ENCODE results near the gene KIAA1217. TPM values are rescaled to one million over a fixed set of nuclear protein-coding genes. Genes with fewer than 3 reads are reported as not detected.
"Not testable (repeated sequence)": the region's sequence is repeated elsewhere in the genome, so short reads cannot be mapped to it uniquely, and the experiment has no call there.

KIAA1217 gene
- total RNA-seq, 1 donor from 2014 or later = 16.2 TPM

GRCh38 chr10:24437302-24437701, 228.4 kb downstream of the KIAA1217 start:
- Histone ChIP-seq H3K36me3 (ENCODE audit: control insufficient read depth in 3 of 3, insufficient read depth in 3 of 3, low read length in 3 of 3) (peaks cover 3 to 27% (median 14%) of the 10 kb centered on the region in 3 donors), H3K4me3 (ENCODE audit: low read length in 3 of 3) (no peak overlapping the region), H3K27ac (ENCODE audit: low read depth, low read length) (no peak overlapping the region), H3K9ac (ENCODE audit: low read depth in 1 of 3, low read length in 3 of 3) (no peak overlapping the region), H3K9me3 (ENCODE audit: control insufficient read depth in 3 of 3, low read length in 3 of 3) (no peaks in the 10 kb centered on the region), H3K4me1 (ENCODE audit: control insufficient read depth in 3 of 3, insufficient read depth in 3 of 3, low read length in 3 of 3) (peaks cover 0 to 9% (median 6%) of the 10 kb centered on the region in 3 donors), H3K27me3 (ENCODE audit: control insufficient read depth in 3 of 3, insufficient read depth in 3 of 3, low read length in 3 of 3) (no peaks in the 10 kb centered on the region)

DNA sequence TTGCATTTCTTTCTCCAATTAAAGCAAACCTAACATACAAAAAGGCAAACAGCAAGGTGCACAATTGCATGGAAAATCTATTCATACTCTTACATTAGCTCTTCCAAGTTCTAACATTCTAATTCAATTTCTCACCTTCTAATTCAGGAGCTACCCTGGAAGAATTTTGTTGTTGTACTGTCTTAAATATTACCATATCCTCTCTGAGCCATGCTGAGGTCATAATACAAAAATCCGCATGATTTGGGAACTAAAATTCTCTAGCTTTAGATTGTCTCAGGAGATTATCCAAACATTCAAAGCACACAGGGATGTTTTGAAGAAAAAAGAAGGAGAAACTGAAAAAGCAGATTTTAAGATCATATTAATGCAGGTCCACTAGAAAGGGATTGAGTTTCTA, 229.9 kb downstream of the KIAA1217 start:
- Histone ChIP-seq H3K27ac (ENCODE audit: low read depth, low read length) (no peak overlapping the region), H3K9ac (ENCODE audit: low read depth in 1 of 3, low read length in 3 of 3) (no peak overlapping the region), H3K4me3 (ENCODE audit: low read length in 3 of 3) (no peak overlapping the region), H3K9me3 (ENCODE audit: control insufficient read depth in 3 of 3, low read length in 3 of 3) (no peaks in the 10 kb centered on the region), H3K4me1 (ENCODE audit: control insufficient read depth in 3 of 3, insufficient read depth in 3 of 3, low read length in 3 of 3) (peaks cover 0 to 9% (median 6%) of the 10 kb centered on the region in 3 donors), H3K27me3 (ENCODE audit: control insufficient read depth in 3 of 3, insufficient read depth in 3 of 3, low read length in 3 of 3) (no peaks in the 10 kb centered on the region), H3K36me3 (ENCODE audit: control insufficient read depth in 3 of 3, insufficient read depth in 3 of 3, low read length in 3 of 3) (peaks cover 3 to 20% (median 14%) of the 10 kb centered on the region in 3 donors)

- Histone ChIP-seq H3K9me3 (ENCODE audit: control insufficient read depth in 3 of 3, low read length in 3 of 3) (no peaks in the 10 kb centered on the region), H3K9ac (ENCODE audit: low read depth in 1 of 3, low read length in 3 of 3) (no peak overlapping the region), H3K36me3 (ENCODE audit: control insufficient read depth in 3 of 3, insufficient read depth in 3 of 3, low read length in 3 of 3) (peaks cover 0 to 18% (median 10%) of the 10 kb centered on the region in 3 donors), H3K4me3 (ENCODE audit: low read length in 3 of 3) (no peak overlapping the region), H3K27me3 (ENCODE audit: control insufficient read depth in 3 of 3, insufficient read depth in 3 of 3, low read length in 3 of 3) (no peaks in the 10 kb centered on the region), H3K4me1 (ENCODE audit: control insufficient read depth in 3 of 3, insufficient read depth in 3 of 3, low read length in 3 of 3) (peaks cover 7 to 13% (median 12%) of the 10 kb centered on the region in 3 donors), H3K27ac (ENCODE audit: low read depth, low read length) (peak overlapping the region; percentile 0)
These were observed 231.0 kb downstream of the KIAA1217 start for GRCh38 chr10:24439935-24440334.

DNA sequence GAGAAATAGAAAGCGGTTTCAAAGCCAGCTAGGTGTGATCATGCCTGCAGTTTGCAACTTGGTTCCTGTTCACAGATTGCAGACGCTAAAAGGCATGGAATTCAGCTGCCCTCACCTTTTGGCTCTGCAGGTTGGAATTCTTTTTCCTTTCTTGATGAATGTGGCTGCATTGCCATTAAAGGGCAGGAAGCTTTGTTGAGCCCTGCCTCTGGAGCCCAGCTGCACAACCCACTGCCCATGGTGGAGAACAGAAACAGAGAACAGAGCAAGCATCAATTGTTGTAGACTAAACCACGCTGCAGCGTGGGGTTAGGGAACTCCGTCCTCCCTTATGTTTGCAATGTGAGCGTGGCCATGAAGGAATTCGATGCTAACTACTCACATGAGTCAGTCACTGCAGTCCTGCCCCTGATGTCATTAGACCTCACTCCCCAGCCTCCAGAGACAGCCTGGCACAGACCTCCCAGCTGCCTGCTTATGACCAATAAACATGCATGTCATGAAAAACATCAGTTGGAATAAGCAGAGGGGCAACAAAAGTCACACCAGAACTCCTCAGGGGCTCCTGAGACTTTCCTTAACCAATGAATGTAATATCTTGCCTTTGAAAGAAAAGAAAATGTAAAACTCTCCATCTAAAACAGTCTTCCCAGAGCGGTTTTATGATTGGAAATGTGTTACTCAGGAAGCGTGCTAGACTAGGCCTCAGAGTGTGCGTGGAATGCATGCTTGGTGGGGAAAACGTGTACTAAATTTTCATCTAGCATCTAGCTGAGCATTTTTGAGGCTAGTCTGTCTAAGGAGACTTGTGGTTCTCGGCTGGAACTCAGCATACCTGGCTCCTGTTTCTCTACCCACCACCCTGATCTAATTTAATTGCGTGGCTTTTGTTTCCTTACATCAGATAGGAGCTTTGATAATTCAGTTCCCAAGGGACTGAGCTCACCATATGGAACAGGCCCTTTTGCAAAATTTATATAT, 232.2 kb downstream of the KIAA1217 start:
- H3K9me3 ChIP-seq (ENCODE audit: control insufficient read depth in 3 of 3, low read length in 3 of 3) = no peaks in the 10 kb centered on the region
- H3K9ac ChIP-seq (ENCODE audit: low read depth in 1 of 3, low read length in 3 of 3) = no peak overlapping the region
- no peak overlapping the region for H3K4me3 ChIP-seq (ENCODE audit: low read length in 3 of 3)
- peaks cover 0 to 19% (median 8%) of the 10 kb centered on the region in 3 donors for H3K36me3 ChIP-seq (ENCODE audit: control insufficient read depth in 3 of 3, insufficient read depth in 3 of 3, low read length in 3 of 3)
- no peak overlapping the region for H3K27ac ChIP-seq (ENCODE audit: low read depth, low read length)
- H3K27me3 ChIP-seq (ENCODE audit: control insufficient read depth in 3 of 3, insufficient read depth in 3 of 3, low read length in 3 of 3) = no peaks in the 10 kb centered on the region
- H3K4me1 ChIP-seq (ENCODE audit: control insufficient read depth in 3 of 3, insufficient read depth in 3 of 3, low read length in 3 of 3) = peaks cover 7 to 13% (median 12%) of the 10 kb centered on the region in 3 donors

GRCh38 chr10:24442234-24442633, 233.3 kb downstream of the KIAA1217 start:
- peaks cover 0 to 19% (median 6%) of the 10 kb centered on the region in 3 donors for H3K36me3 ChIP-seq (ENCODE audit: control insufficient read depth in 3 of 3, insufficient read depth in 3 of 3, low read length in 3 of 3)
- no peak overlapping the region for H3K4me3 ChIP-seq (ENCODE audit: low read length in 3 of 3)
- H3K9ac ChIP-seq (ENCODE audit: low read depth in 1 of 3, low read length in 3 of 3) = no peak overlapping the region
- H3K27me3 ChIP-seq (ENCODE audit: control insufficient read depth in 3 of 3, insufficient read depth in 3 of 3, low read length in 3 of 3) = no peaks in the 10 kb centered on the region
- H3K27ac ChIP-seq (ENCODE audit: low read depth, low read length) = no peak overlapping the region
- H3K9me3 ChIP-seq (ENCODE audit: control insufficient read depth in 3 of 3, low read length in 3 of 3) = no peaks in the 10 kb centered on the region
- H3K4me1 ChIP-seq (ENCODE audit: control insufficient read depth in 3 of 3, insufficient read depth in 3 of 3, low read length in 3 of 3) = peaks cover 10 to 18% (median 16%) of the 10 kb centered on the region in 3 donors

- not testable (repeated sequence) for H3K9me3 ChIP-seq (ENCODE audit: control insufficient read depth in 3 of 3, low read length in 3 of 3); H3K4me3 ChIP-seq (ENCODE audit: low read length in 3 of 3); H3K27ac ChIP-seq (ENCODE audit: low read depth, low read length); H3K27me3 ChIP-seq (ENCODE audit: control insufficient read depth in 3 of 3, insufficient read depth in 3 of 3, low read length in 3 of 3); H3K9ac ChIP-seq (ENCODE audit: low read depth in 1 of 3, low read length in 3 of 3)
- H3K4me1 ChIP-seq (ENCODE audit: control insufficient read depth in 3 of 3, insufficient read depth in 3 of 3, low read length in 3 of 3) = peaks cover 10 to 18% (median 15%) of the 10 kb centered on the region in 3 donors
- H3K36me3 ChIP-seq (ENCODE audit: control insufficient read depth in 3 of 3, insufficient read depth in 3 of 3, low read length in 3 of 3) = peaks cover 0 to 19% (median 4%) of the 10 kb centered on the region in 3 donors
These were observed 233.8 kb downstream of the KIAA1217 start for GRCh38 chr10:24442641-24443174.

- Histone ChIP-seq H3K27me3 (ENCODE audit: control insufficient read depth in 3 of 3, insufficient read depth in 3 of 3, low read length in 3 of 3) (no peaks in the 10 kb centered on the region), H3K27ac (ENCODE audit: low read depth, low read length) (no peak overlapping the region), H3K9ac (ENCODE audit: low read depth in 1 of 3, low read length in 3 of 3) (no peak overlapping the region), H3K36me3 (ENCODE audit: control insufficient read depth in 3 of 3, insufficient read depth in 3 of 3, low read length in 3 of 3) (peaks cover 0 to 16% (median 4%) of the 10 kb centered on the region in 3 donors), H3K4me3 (ENCODE audit: low read length in 3 of 3) (no peak overlapping the region), H3K4me1 (ENCODE audit: control insufficient read depth in 3 of 3, insufficient read depth in 3 of 3, low read length in 3 of 3) (peaks cover 19 to 27% (median 23%) of the 10 kb centered on the region in 3 donors), H3K9me3 (ENCODE audit: control insufficient read depth in 3 of 3, low read length in 3 of 3) (no peaks in the 10 kb centered on the region)
These were observed 235.4 kb downstream of the KIAA1217 start for GRCh38 chr10:24444337-24444736.

GRCh38 chr10:24445958-24446357, 237.0 kb downstream of the KIAA1217 start:
- H3K9ac ChIP-seq (ENCODE audit: low read depth in 1 of 3, low read length in 3 of 3) = not testable (repeated sequence)
- Histone ChIP-seq H3K27ac (ENCODE audit: low read depth, low read length) (peak overlapping the region; percentile 7), H3K36me3 (ENCODE audit: control insufficient read depth in 3 of 3, insufficient read depth in 3 of 3, low read length in 3 of 3) (peaks cover 0 to 12% (median 3%) of the 10 kb centered on the region in 3 donors)

GRCh38 chr10:24446739-24447138, 237.8 kb downstream of the KIAA1217 start:
- H3K4me3 ChIP-seq (ENCODE audit: low read length in 3 of 3) = no peak overlapping the region
- no peaks in the 10 kb centered on the region for H3K9me3 ChIP-seq (ENCODE audit: control insufficient read depth in 3 of 3, low read length in 3 of 3)
- H3K4me1 ChIP-seq (ENCODE audit: control insufficient read depth in 3 of 3, insufficient read depth in 3 of 3, low read length in 3 of 3) = peaks cover 22 to 34% (median 29%) of the 10 kb centered on the region in 3 donors
- H3K36me3 ChIP-seq (ENCODE audit: control insufficient read depth in 3 of 3, insufficient read depth in 3 of 3, low read length in 3 of 3) = peaks cover 0 to 5% (median 0%) of the 10 kb centered on the region in 3 donors
- peak overlapping the region; percentile 7 for H3K27ac ChIP-seq (ENCODE audit: low read depth, low read length)
- H3K27me3 ChIP-seq (ENCODE audit: control insufficient read depth in 3 of 3, insufficient read depth in 3 of 3, low read length in 3 of 3) = no peaks in the 10 kb centered on the region
- H3K9ac ChIP-seq (ENCODE audit: low read depth in 1 of 3, low read length in 3 of 3) = no peak overlapping the region

More at GRCh38 chr10:24445958-24446357, 237.0 kb downstream of the KIAA1217 start:
- not testable (repeated sequence) for H3K27me3 ChIP-seq (ENCODE audit: control insufficient read depth in 3 of 3, insufficient read depth in 3 of 3, low read length in 3 of 3); H3K4me3 ChIP-seq (ENCODE audit: low read length in 3 of 3); H3K9me3 ChIP-seq (ENCODE audit: control insufficient read depth in 3 of 3, low read length in 3 of 3)
- peaks cover 15 to 26% (median 22%) of the 10 kb centered on the region in 3 donors for H3K4me1 ChIP-seq (ENCODE audit: control insufficient read depth in 3 of 3, insufficient read depth in 3 of 3, low read length in 3 of 3)

Measured in skeletal muscle tissue (tissue), 4 donors.